Loucy (cell line): Measurements from ENCODE around the gene ATP9A.
A peak's percentile ranks its signal among the peaks of the same experiment; 100 is the strongest.

Source experiments
- H2AFZ ChIP-seq: fragments of 200-600 bp; sonication (generic); 2 replicates; pipeline ENCODE4 v1.6.0; 2016; ENCODE audit warnings: antibody characterized with exemption, mild to moderate bottlenecking, low read length, moderate library complexity
- H3F3A ChIP-seq: fragments of 200-600 bp; 2 replicates; pipeline ENCODE4 v1.6.0; 2016; ENCODE audit warnings: antibody characterized with exemption, low read depth, mild to moderate bottlenecking
- H3K27me3 ChIP-seq: fragments of 200-600 bp; sonication (generic); 2 replicates; pipeline ENCODE4 v1.6.1; 2014; ENCODE audit warnings: low read length, mild to moderate bottlenecking; ENCODE audit not compliant: insufficient read depth, poor library complexity, severe bottlenecking
- H3K36me3 ChIP-seq: fragments of 200-600 bp; sonication (generic); 2 replicates; pipeline ENCODE4 v1.6.1; 2016; ENCODE audit warnings: low read length; ENCODE audit not compliant: insufficient read depth
- H3K4me1 ChIP-seq: fragments of 200-600 bp; sonication (generic); 2 replicates; pipeline ENCODE4 v1.5.1; 2014; ENCODE audit warnings: low read length, mild to moderate bottlenecking; ENCODE audit not compliant: insufficient read depth, poor library complexity, severe bottlenecking
- H3K4me2 ChIP-seq: fragments of 200-600 bp; sonication (generic); 2 replicates; pipeline ENCODE4 v1.6.0; 2014; ENCODE audit warnings: antibody characterized with exemption, low read length, low read depth, mild to moderate bottlenecking; ENCODE audit not compliant: poor library complexity, severe bottlenecking
- H3K4me3 ChIP-seq: fragments of 200-600 bp; sonication (generic); 2 replicates; pipeline ENCODE4 v1.5.1; 2014; ENCODE audit warnings: low read length, mild to moderate bottlenecking, mixed read lengths; ENCODE audit not compliant: poor library complexity, severe bottlenecking
- H3K79me2 ChIP-seq: fragments of 200-600 bp; sonication (generic); 2 replicates; pipeline ENCODE4 v1.6.1; 2014; ENCODE audit warnings: low read length; ENCODE audit not compliant: insufficient read depth
- H3K9ac ChIP-seq: fragments of 200-600 bp; sonication (generic); 2 replicates; pipeline ENCODE4 v1.6.0; 2014; ENCODE audit warnings: mild to moderate bottlenecking, low read depth, low read length, moderate library complexity; ENCODE audit not compliant: poor library complexity, severe bottlenecking
- H3K9me2 ChIP-seq: fragments of 200-600 bp; sonication (generic); replicated peaks from 2 replicates; pipeline ENCODE4 v1.6.1; 2016; ENCODE audit warnings: low read depth, low read length, mixed read lengths
- H3K9me3 ChIP-seq: fragments of 200-600 bp; sonication (generic); 2 replicates; pipeline ENCODE4 v1.6.1; 2014; ENCODE audit warnings: mild to moderate bottlenecking, antibody characterized with exemption, low read length, low read depth; ENCODE audit not compliant: insufficient read depth
- H4K20me1 ChIP-seq: fragments of 200-600 bp; sonication (generic); 2 replicates; pipeline ENCODE4 v1.6.0; 2014; ENCODE audit warnings: antibody characterized with exemption, low read length, mild to moderate bottlenecking; ENCODE audit not compliant: insufficient read depth, poor library complexity, severe bottlenecking
- CTCF ChIP-seq: fragments of 200-600 bp; sonication (generic); conservative IDR thresholded peaks from 2 replicates; pipeline ENCODE4 v1.5.1; 2014; ENCODE audit warnings: mild to moderate bottlenecking, antibody characterized with exemption, low read length
- EZH2phosphoT487 ChIP-seq: fragments of 200-600 bp; IDR thresholded peaks from 2 replicates; pipeline ENCODE4 v1.6.1; 2018; ENCODE audit warnings: antibody characterized with exemption, mild to moderate bottlenecking, moderate library complexity, borderline replicate concordance

The ATP9A gene

GRCh38 chr20:51752343-51752951, 15.7 kb downstream of the ATP9A start:
- no peaks in the 10 kb centered on the region for H3K27me3 ChIP-seq
- H3K9ac ChIP-seq = no peak overlapping the region
- TF ChIP-seq CTCF (no peak), EZH2phosphoT487 (no peak)
- H3K9me3 ChIP-seq = no peaks in the 10 kb centered on the region
- no peaks in the 10 kb centered on the region for H3K9me2 ChIP-seq
- H3K4me3 ChIP-seq = no peak overlapping the region
- peaks cover 6% of the 10 kb centered on the region for H3K4me1 ChIP-seq
- no peaks in the 10 kb centered on the region for H4K20me1 ChIP-seq
- H3K36me3 ChIP-seq = no peaks in the 10 kb centered on the region
- H3K4me2 ChIP-seq = no peak overlapping the region
- no peaks in the 10 kb centered on the region for H3F3A ChIP-seq
- H2AFZ ChIP-seq = 0 out of 2 replicates have a peak overlapping the region, but pooled peaks have one; percentile 26
- no peaks in the 10 kb centered on the region for H3K79me2 ChIP-seq

GRCh38 chr20:51750770-51751388, 17.3 kb downstream of the ATP9A start:
- no peaks in the 10 kb centered on the region for H3K27me3 ChIP-seq
- no peak overlapping the region for H3K4me3 ChIP-seq
- TF ChIP-seq EZH2phosphoT487 (no peak), CTCF (no peak)
- H3K79me2 ChIP-seq = no peaks in the 10 kb centered on the region
- no peaks in the 10 kb centered on the region for H4K20me1 ChIP-seq
- peaks cover 6% of the 10 kb centered on the region for H3K4me1 ChIP-seq
- no peaks in the 10 kb centered on the region for H3K36me3 ChIP-seq
- H3K9ac ChIP-seq = no peak overlapping the region
- no peak overlapping the region for H3K4me2 ChIP-seq
- H3K9me3 ChIP-seq = no peaks in the 10 kb centered on the region
- H3F3A ChIP-seq = no peaks in the 10 kb centered on the region
- no peaks in the 10 kb centered on the region for H3K9me2 ChIP-seq
- H2AFZ ChIP-seq = peak overlapping the region; percentile 3; the same call in 1 of the 2 replicates

- H2AFZ ChIP-seq = peak overlapping the region; percentile 3; the same call in 1 of the 2 replicates
- no peak overlapping the region for H3K9ac ChIP-seq
- TF ChIP-seq CTCF = no peak
- no peak for TF ChIP-seq EZH2phosphoT487
- H3K79me2 ChIP-seq = no peaks in the 10 kb centered on the region
- no peak overlapping the region for H3K4me3 ChIP-seq
- H3K4me1 ChIP-seq = peaks cover 6% of the 10 kb centered on the region
- no peaks in the 10 kb centered on the region for H3K9me3 ChIP-seq
- H4K20me1 ChIP-seq = no peaks in the 10 kb centered on the region
- H3F3A ChIP-seq = no peaks in the 10 kb centered on the region
- H3K9me2 ChIP-seq = no peaks in the 10 kb centered on the region
- no peaks in the 10 kb centered on the region for H3K27me3 ChIP-seq
- H3K36me3 ChIP-seq = no peaks in the 10 kb centered on the region
- no peak overlapping the region for H3K4me2 ChIP-seq
Measured at GRCh38 chr20:51750037-51750769, 18.0 kb downstream of the ATP9A start.
